Measurements from ENCODE around the gene CARD18. TPM values are rescaled to one million over a fixed set of nuclear protein-coding genes. Genes with fewer than 3 reads are reported as not detected.

The CARD18 gene
- total RNA-seq, 1 experiment from 2014 or later = 8.1 TPM

DNA sequence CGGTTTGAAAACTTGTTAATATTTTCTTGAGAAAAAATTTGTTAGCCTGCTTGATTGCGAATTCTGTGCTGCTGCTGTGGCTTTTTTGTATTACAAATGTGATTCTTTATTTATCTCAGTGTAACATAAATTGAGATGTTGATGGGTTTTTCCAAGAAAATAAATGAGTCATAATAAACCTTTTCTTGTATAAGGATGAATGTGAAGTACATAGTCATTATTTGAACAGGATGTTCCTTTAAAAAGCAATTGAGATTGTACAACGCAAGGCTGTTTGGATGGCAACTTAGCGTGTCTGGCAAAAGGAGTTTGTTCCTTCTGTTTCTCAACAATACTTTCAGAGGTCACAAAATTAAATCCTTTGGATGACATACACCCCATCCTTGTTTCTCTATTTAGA, 24.6 kb upstream of the CARD18 start:
- in situ Hi-C loops (cut with HindIII; ENCODE audit: low pct_unique_long_range_greater_than_20kb, low sequenced_read_pairs) (no loop called here), intact Hi-C loops (cut with micrococcal nuclease; ENCODE audit: unreplicated experiment) (no loop called here)
- BruUV-seq (replicated peaks) = no TSS peak
- Histone ChIP-seq H3K36me3 (ENCODE audit: control insufficient read depth, insufficient read depth, low read length) (no peaks in the 10 kb centered on the region), H3K4me3 (ENCODE audit: low read depth in 2 of 2, low read length in 2 of 2) (no peak overlapping the region), H3K9me3 (ENCODE audit: control insufficient read depth, insufficient read depth, low read depth, low read length) (no peaks in the 10 kb centered on the region), H3K4me1 (ENCODE audit: control insufficient read depth, insufficient read depth, low read length) (no peaks in the 10 kb centered on the region), H3K27ac (ENCODE audit: low read length) (no peak overlapping the region), H3K27me3 (ENCODE audit: control insufficient read depth, insufficient read depth, low read length) (no peaks in the 10 kb centered on the region)
- TF ChIP-seq TCF7L2 (IDR thresholded peaks at IDR 0.05; ENCODE audit: low read depth, low read length) (no peak), SIN3A (IDR thresholded peaks at IDR 0.05; ENCODE audit: borderline replicate concordance, insufficient read depth, low read depth, low read length) (no peak), POLR2AphosphoS5 (IDR thresholded peaks at IDR 0.05; ENCODE audit: low read depth, low read length) (no peak)
- TF ChIP-seq, protein P1, sequence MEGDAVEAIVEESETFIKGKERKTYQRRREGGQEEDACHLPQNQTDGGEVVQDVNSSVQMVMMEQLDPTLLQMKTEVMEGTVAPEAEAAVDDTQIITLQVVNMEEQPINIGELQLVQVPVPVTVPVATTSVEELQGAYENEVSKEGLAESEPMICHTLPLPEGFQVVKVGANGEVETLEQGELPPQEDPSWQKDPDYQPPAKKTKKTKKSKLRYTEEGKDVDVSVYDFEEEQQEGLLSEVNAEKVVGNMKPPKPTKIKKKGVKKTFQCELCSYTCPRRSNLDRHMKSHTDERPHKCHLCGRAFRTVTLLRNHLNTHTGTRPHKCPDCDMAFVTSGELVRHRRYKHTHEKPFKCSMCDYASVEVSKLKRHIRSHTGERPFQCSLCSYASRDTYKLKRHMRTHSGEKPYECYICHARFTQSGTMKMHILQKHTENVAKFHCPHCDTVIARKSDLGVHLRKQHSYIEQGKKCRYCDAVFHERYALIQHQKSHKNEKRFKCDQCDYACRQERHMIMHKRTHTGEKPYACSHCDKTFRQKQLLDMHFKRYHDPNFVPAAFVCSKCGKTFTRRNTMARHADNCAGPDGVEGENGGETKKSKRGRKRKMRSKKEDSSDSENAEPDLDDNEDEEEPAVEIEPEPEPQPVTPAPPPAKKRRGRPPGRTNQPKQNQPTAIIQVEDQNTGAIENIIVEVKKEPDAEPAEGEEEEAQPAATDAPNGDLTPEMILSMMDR (IDR thresholded peaks at IDR 0.05) = no peak
- TF ChIP-seq, protein P2, sequence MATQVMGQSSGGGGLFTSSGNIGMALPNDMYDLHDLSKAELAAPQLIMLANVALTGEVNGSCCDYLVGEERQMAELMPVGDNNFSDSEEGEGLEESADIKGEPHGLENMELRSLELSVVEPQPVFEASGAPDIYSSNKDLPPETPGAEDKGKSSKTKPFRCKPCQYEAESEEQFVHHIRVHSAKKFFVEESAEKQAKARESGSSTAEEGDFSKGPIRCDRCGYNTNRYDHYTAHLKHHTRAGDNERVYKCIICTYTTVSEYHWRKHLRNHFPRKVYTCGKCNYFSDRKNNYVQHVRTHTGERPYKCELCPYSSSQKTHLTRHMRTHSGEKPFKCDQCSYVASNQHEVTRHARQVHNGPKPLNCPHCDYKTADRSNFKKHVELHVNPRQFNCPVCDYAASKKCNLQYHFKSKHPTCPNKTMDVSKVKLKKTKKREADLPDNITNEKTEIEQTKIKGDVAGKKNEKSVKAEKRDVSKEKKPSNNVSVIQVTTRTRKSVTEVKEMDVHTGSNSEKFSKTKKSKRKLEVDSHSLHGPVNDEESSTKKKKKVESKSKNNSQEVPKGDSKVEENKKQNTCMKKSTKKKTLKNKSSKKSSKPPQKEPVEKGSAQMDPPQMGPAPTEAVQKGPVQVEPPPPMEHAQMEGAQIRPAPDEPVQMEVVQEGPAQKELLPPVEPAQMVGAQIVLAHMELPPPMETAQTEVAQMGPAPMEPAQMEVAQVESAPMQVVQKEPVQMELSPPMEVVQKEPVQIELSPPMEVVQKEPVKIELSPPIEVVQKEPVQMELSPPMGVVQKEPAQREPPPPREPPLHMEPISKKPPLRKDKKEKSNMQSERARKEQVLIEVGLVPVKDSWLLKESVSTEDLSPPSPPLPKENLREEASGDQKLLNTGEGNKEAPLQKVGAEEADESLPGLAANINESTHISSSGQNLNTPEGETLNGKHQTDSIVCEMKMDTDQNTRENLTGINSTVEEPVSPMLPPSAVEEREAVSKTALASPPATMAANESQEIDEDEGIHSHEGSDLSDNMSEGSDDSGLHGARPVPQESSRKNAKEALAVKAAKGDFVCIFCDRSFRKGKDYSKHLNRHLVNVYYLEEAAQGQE (IDR thresholded peaks at IDR 0.05; ENCODE audit: insufficient read depth in 1 of 2, low read depth in 2 of 2, low read length in 1 of 2) = no peak
- CTCF ChIA-PET = no interaction called here
- POLR2A ChIA-PET = no interaction called here
- ATAC-seq (no peak), DNase-seq (ENCODE audit: low read depth, low spot score) (no peak)

DNA sequence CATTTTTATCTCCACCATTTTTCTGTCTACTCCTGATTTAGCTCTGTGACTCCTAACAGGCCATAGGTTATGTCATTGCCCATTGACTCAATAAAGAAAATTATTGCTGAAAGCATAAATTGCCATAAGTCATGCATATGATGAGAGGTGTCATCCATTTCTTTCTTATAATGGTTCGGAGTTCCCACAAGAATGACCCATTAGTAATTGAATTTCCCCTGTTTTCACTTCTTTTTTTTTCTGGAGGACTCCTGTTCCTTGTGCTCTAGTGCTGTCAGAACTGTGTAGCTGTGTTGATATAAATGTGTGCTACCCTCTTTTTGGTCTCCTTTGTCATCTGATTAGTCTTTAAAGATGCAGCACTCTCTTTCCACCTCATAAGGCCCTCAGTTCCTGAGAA, 22.9 kb upstream of the CARD18 start:
- Histone ChIP-seq H3K36me3 (ENCODE audit: control insufficient read depth, insufficient read depth, low read length) (no peaks in the 10 kb centered on the region), H3K4me3 (ENCODE audit: low read depth in 2 of 2, low read length in 2 of 2) (no peak overlapping the region), H3K27me3 (ENCODE audit: control insufficient read depth, insufficient read depth, low read length) (no peaks in the 10 kb centered on the region), H3K9me3 (ENCODE audit: control insufficient read depth, insufficient read depth, low read depth, low read length) (no peaks in the 10 kb centered on the region), H3K27ac (ENCODE audit: low read length) (no peak overlapping the region), H3K4me1 (ENCODE audit: control insufficient read depth, insufficient read depth, low read length) (no peaks in the 10 kb centered on the region)
- in situ Hi-C loops (cut with HindIII; ENCODE audit: low pct_unique_long_range_greater_than_20kb, low sequenced_read_pairs) = no loop called here
- no peak for DNase-seq (ENCODE audit: low read depth, low spot score)
- no peak for ATAC-seq
- intact Hi-C loops (cut with micrococcal nuclease; ENCODE audit: unreplicated experiment) = no loop called here
- no peak for TF ChIP-seq TCF7L2 (IDR thresholded peaks at IDR 0.05; ENCODE audit: low read depth, low read length)
- no peak for TF ChIP-seq POLR2AphosphoS5 (IDR thresholded peaks at IDR 0.05; ENCODE audit: low read depth, low read length)
- no peak for TF ChIP-seq SIN3A (IDR thresholded peaks at IDR 0.05; ENCODE audit: borderline replicate concordance, insufficient read depth, low read depth, low read length)
- TF ChIP-seq, protein P2 (IDR thresholded peaks at IDR 0.05; ENCODE audit: insufficient read depth in 1 of 2, low read depth in 2 of 2, low read length in 1 of 2) = no peak
- TF ChIP-seq, protein P1 (IDR thresholded peaks at IDR 0.05) = no peak
- ChIA-PET CTCF (no interaction called here), POLR2A (no interaction called here)
- no TSS peak for BruUV-seq (replicated peaks)

Data from Panc1 (cell line).